Vagina (tissue), 2 donors: ENCODE data around the gene SLC25A34.

Experiments
- POLR2A ChIP-seq, 2 donors: fragments of 450-650 bp; IDR thresholded peaks; one replicate each; pipeline ENCODE4 v1.6.1; 2017; ENCODE audit warnings: antibody characterized with exemption in 2 of 2, mild to moderate bottlenecking in 2 of 2, moderate library complexity in 2 of 2
- POLR2AphosphoS5 ChIP-seq, 2 donors: sonication (generic); formaldehyde crosslinking; IDR thresholded peaks; one replicate each; pipeline ENCODE4 v1.9.0; 2017; ENCODE audit warnings: antibody characterized with exemption in 2 of 2, mild to moderate bottlenecking in 2 of 2, low read depth in 1 of 2; ENCODE audit not compliant: insufficient read depth in 1 of 2

- TF ChIP-seq POLR2A (IDR thresholded peaks at IDR 0.05) (no peak), POLR2AphosphoS5 (IDR thresholded peaks at IDR 0.05; ENCODE audit: insufficient read depth in 1 of 2, low read depth in 1 of 2) (no peak)
Measured at GRCh38 chr1:15744122-15744679, 8.1 kb downstream of the SLC25A34 start.
